Calu3 (cell line): ENCODE data around the gene TMCC2. TPM values are rescaled to one million over a fixed set of nuclear protein-coding genes. Genes with fewer than 3 reads are reported as not detected.

Experiments used
- BruUV-seq: library from RNA; stranded (reverse); fragments of 400-500 nt; replicated peaks from 2 replicates; lab custom pipeline; 2021; lab: Mats Ljungman, UMichigan
- CTCF ChIA-PET: fragments of 300-600 bp; sonication (Branson Sonifier 250); formaldehyde crosslinking; loops from one replicate; lab custom pipeline; 2022; ENCODE audit warnings: antibody characterized with exemption; lab: Charles Lee
- DNase-seq: peaks from one replicate; pipeline ENCODE4 v3.0.0; 2022
- H3K27ac Mint-ChIP-seq: one replicate; pipeline ENCODE4 v1.8.0; 2022; ENCODE audit warnings: mixed read lengths; ENCODE audit not compliant: unreplicated experiment
- H3K27me3 Mint-ChIP-seq: one replicate; pipeline ENCODE4 v1.8.0; 2022; ENCODE audit warnings: mixed read lengths; ENCODE audit not compliant: unreplicated experiment
- H3K36me3 Mint-ChIP-seq: one replicate; pipeline ENCODE4 v1.8.0; 2022; ENCODE audit warnings: mild to moderate bottlenecking, moderate library complexity, mixed read lengths; ENCODE audit not compliant: insufficient read depth, unreplicated experiment
- H3K4me1 Mint-ChIP-seq: one replicate; pipeline ENCODE4 v1.8.0; 2022; ENCODE audit warnings: mild to moderate bottlenecking, low read depth, mixed read lengths; ENCODE audit not compliant: unreplicated experiment
- H3K4me3 Mint-ChIP-seq: one replicate; pipeline ENCODE4 v1.8.0; 2022; ENCODE audit warnings: mild to moderate bottlenecking, low read depth, moderate library complexity, mixed read lengths; ENCODE audit not compliant: unreplicated experiment
- H3K9me3 Mint-ChIP-seq: one replicate; pipeline ENCODE4 v1.8.0; 2022; ENCODE audit warnings: low read depth, mixed read lengths; ENCODE audit not compliant: unreplicated experiment
- intact Hi-C: fragments of 100-400 bp; cut with micrococcal nuclease; formaldehyde crosslinking; loops from one replicate; pipeline ENCODE4 v1.10.0; 2022; ENCODE audit not compliant: unreplicated experiment
- total RNA-seq: library from RNA; stranded (reverse); gene quantifications from 2 replicates; pipeline ENCODE4 v1.2.3, GENCODE V29; 2022
- TF ChIP-seq, protein P1 (sequence below): fragments of 200-600 bp; IDR thresholded peaks from one replicate; pipeline ENCODE4 v1.8.0; 2022; ENCODE audit warnings: antibody characterized with exemption; ENCODE audit not compliant: unreplicated experiment

Gene TMCC2
- total RNA-seq, 1 experiment from 2014 or later = 0.33 TPM

DNA sequence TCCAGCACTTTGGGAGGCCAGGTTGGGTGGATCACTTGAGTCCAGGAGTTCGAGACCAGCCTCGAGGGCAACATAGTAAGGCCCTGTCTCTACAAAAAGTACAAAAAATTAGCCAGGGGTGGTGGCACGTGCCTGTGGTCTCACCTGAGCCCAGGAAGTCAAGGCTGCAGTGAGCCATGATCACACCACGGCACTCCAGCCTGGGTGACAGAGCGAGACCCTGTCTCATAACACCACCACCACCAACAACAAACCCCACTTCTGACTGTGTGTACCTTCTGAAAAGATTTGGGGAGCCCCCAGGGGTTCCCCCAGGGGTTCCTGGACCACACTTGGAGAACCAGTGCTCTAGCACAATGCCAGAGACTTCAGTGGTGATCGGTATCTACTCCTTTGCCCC, 63.9 kb downstream of the TMCC2 start:
- no peaks in the 10 kb centered on the region for H3K27me3 Mint-ChIP-seq
- no peaks in the 10 kb centered on the region for H3K9me3 Mint-ChIP-seq
- H3K4me3 Mint-ChIP-seq = no peak overlapping the region
- intact Hi-C loops = no loop called here
- DNase-seq = no peak
- TF ChIP-seq, protein P1, sequence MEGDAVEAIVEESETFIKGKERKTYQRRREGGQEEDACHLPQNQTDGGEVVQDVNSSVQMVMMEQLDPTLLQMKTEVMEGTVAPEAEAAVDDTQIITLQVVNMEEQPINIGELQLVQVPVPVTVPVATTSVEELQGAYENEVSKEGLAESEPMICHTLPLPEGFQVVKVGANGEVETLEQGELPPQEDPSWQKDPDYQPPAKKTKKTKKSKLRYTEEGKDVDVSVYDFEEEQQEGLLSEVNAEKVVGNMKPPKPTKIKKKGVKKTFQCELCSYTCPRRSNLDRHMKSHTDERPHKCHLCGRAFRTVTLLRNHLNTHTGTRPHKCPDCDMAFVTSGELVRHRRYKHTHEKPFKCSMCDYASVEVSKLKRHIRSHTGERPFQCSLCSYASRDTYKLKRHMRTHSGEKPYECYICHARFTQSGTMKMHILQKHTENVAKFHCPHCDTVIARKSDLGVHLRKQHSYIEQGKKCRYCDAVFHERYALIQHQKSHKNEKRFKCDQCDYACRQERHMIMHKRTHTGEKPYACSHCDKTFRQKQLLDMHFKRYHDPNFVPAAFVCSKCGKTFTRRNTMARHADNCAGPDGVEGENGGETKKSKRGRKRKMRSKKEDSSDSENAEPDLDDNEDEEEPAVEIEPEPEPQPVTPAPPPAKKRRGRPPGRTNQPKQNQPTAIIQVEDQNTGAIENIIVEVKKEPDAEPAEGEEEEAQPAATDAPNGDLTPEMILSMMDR = no peak
- no peak overlapping the region for H3K27ac Mint-ChIP-seq
- H3K36me3 Mint-ChIP-seq = no peaks in the 10 kb centered on the region
- peaks cover 30% of the 10 kb centered on the region for H3K4me1 Mint-ChIP-seq
- CTCF ChIA-PET = no interaction called here
- no TSS peak for BruUV-seq

DNA sequence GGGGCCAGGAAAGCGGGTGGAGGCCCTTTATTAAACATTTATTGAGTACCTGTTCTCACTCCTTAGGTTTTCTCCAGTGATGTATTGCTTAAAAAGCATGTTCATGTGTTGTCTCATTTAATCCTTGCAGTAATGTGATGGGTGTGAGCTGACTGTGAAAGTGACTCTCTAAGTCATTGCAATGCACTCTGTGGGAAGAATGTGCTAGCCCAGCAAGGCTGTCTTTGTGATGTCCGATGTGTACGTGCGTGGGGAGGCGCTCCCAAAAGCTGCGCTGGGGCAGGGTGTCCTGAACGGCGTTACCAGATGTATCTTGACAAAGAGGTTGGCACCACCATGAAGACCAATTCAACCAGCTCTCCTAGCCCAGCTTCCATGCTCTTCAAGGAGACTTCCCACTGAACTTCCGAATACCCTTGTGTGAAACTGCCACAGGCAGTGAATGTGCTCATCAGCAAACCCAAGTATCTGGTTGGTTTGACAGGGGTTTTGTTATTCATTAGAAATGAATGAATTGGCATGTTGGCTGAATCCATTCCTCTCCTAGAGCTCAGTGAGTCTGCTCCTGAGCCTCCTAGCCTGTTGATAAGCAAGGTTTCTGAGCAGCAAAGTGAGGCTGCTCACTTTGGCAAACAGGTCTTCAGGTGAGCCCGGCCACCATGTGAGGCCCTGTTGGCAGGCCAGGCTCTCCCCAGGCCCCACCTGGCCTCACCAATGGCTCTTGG, 65.8 kb downstream of the TMCC2 start:
- Mint-ChIP-seq H3K27ac (peak overlapping the region; percentile 14), H3K4me3 (no peak overlapping the region), H3K36me3 (peaks cover 5% of the 10 kb centered on the region), H3K4me1 (peaks cover 45% of the 10 kb centered on the region), H3K9me3 (no peaks in the 10 kb centered on the region), H3K27me3 (no peaks in the 10 kb centered on the region)
- intact Hi-C loops = no loop called here
- DNase-seq = no peak
- CTCF ChIA-PET = interaction anchor here (0.5 to 2.0 kb wide), 5 partner anchors 8 to 26 kb away, joined by 3 to 9 read pairs (median 5); no protein-coding TSS in a partner anchor
- TF ChIP-seq, protein P1 = no peak
- BruUV-seq = no TSS peak

DNA sequence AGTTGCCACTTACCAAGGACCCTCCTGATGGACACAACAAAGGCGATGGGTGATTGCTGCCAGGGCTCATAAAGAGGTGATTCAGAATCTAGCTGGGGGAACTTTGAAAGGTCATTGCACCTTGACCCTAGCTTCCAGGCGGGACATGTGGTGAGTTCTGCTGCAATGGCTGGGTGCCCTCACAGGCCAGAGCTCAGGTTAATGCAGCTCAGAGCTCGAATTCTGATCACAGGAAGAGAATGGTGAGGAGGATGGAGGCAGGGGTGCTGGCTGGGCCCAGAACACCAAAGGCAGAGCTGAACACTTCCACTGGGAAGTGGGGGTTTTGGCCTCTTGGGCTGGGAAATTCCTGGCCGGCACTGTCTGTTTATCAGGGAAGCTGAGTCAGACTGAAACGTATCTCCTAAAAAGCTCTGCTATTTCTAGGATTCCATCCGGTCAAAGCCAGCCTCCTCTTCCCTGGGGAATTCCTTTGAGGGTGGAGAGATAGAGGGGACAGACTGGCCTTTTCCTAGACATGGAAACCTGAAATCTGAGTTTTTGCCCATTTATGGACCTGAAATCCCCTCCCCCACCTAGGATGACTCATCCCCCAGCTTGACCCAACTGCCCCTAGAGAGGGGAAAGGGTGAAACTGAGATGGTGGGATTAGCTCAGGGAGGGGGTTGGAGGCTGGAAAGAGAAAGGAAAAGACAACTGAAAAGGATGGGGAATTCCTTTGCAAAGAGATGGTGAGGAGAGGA, 66.6 kb downstream of the TMCC2 start:
- no peaks in the 10 kb centered on the region for H3K27me3 Mint-ChIP-seq
- no peaks in the 10 kb centered on the region for H3K9me3 Mint-ChIP-seq
- no peak overlapping the region for H3K4me3 Mint-ChIP-seq
- TF ChIP-seq, protein P1 = no peak
- H3K27ac Mint-ChIP-seq = peak overlapping the region; percentile 14
- H3K36me3 Mint-ChIP-seq = peaks cover 7% of the 10 kb centered on the region
- peaks cover 45% of the 10 kb centered on the region for H3K4me1 Mint-ChIP-seq
- no TSS peak for BruUV-seq
- no peak for DNase-seq
- CTCF ChIA-PET = interaction anchor here (0.7 to 2.0 kb wide), 5 partner anchors 9 to 25 kb away, joined by 3 to 8 read pairs (median 3); no protein-coding TSS in a partner anchor
- intact Hi-C loops = no loop called here

DNA sequence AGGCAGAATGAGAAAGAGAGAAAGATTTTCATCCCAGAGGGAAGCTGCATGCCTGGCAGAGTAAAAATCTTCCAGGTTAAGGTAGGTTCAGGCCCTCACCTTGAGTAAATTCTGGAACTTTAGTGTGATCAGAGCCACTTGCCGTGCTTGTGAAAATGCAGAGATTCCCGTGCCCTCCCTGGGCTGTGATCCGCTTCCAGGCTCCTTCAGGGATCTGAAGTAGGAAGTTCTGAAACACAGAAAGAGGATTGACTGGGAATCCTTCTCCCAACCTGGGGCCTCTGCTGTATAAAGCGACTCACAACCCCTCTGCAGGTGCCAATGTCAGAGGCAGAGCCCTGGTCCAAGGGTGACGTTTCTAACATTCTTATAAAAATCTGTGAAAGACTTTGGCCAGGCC, 67.2 kb downstream of the TMCC2 start:
- H3K27me3 Mint-ChIP-seq = no peaks in the 10 kb centered on the region
- H3K27ac Mint-ChIP-seq = peak overlapping the region; percentile 14
- peaks cover 7% of the 10 kb centered on the region for H3K36me3 Mint-ChIP-seq
- H3K9me3 Mint-ChIP-seq = no peaks in the 10 kb centered on the region
- no TSS peak for BruUV-seq
- CTCF ChIA-PET = interaction anchor here (1.0 to 2.0 kb wide), 4 partner anchors 21 to 25 kb away, joined by 3 to 8 read pairs (median 4); no protein-coding TSS in a partner anchor
- TF ChIP-seq, protein P1 = no peak
- H3K4me1 Mint-ChIP-seq = peaks cover 45% of the 10 kb centered on the region
- no peak for DNase-seq
- intact Hi-C loops = no loop called here
- no peak overlapping the region for H3K4me3 Mint-ChIP-seq
